Eye (tissue), 1 donor: ENCODE data around the gene NPFFR2.
A peak's percentile ranks its signal among the peaks of the same experiment; 100 is the strongest.
"Not testable (repeated sequence)": the region's sequence is repeated elsewhere in the genome, so short reads cannot be mapped to it uniquely, and the experiment has no call there.

Experiments
- DNase-seq: peaks from one replicate; pipeline ENCODE4 v3.0.0-alpha.2; 2015

Gene NPFFR2

DNA sequence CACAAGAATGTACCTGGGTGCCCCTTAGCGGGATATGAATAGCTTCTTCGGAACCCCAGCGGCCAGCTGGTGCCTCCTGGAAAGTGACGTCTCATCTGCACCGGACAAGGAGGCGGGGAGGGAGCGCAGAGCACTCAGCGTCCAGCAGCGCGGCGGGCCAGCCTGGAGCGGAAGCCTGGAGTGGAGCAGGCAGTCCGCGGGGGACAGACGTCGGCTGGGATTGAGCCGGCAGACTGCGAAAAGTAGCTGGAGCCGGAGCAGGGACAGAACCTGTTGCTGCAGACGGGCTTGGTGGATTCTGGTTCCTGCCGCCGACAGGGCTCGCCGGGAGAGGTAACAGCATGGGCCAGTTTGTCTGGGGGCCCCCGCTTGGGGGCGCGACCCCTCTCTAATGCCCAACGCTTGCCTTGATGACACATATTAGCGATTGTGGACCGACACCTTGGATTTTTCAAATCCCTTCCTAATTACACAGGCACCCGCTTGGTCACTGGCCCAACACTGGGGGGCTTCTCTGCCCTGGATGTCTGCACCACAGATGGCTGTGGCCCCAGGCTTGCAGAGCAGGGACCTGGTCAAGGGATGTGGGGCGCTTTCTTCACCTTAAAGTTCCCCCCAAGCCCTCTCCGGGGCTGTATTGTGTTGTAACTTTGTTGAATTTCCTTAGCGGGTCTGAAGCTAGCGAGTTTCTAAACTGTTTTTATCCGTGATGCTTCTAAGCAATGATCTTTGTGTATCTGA, at the start of gene NPFFR2:
Gene NPFFR2, plus strand, starts transcription at position 133 of the 741 bp plus-strand sequence. CDS start 96,592 bp downstream, outside the sequence.
- peak; percentile 74 for DNase-seq

DNA sequence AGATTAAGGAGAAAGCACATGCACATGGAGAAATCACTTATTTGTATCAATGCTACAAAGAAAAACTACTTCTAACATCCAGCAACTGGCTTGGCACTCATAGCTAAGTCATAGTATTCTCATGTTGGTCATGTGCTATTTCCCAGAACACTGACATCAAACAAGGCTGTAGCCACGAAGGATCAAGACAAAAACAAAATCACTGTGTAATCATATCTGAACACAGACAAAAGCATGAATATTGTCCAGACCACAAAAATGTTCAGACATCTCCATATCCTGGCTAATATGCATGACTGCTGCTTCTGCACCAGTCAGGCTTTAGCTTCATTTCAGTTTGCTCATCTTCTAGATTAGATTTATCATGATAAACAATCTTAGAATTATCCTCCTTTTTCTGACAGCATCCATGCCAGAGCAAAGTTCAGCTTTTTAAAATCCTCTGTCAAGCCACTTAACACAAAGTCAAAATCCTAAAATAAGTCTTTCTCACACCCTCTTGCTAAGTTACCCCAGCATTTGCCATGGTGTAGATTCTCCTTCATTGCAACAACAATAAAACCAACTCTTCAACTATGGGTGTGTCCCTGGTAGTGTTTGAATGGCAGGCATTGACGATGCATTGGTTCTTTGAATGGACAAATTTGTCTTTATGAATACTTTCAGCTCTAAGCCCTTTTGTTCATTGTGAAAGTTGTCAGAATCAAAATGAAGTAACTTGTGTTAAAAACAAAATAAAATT, 39.1 kb upstream of the NPFFR2 start:
- no peak for DNase-seq

DNA sequence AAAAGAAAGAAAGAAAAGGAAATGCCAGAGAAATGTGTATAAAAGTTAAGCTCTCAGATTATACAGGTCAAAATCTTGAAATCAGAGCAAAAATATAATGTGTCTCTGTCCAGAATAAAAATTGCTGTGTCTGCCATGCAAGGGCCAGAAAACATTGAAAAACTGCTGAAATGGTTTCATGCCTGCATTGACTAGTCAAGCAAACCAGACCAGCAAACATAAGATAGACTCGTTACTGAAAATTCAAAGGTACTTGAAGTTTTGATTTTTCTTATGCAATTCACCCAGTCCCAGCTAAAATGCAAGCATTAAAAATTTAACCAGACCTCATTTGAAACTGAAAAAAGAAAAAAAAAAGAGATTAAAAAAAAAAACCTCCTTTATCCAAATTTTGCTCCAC, 37.2 kb upstream of the NPFFR2 start:
- DNase-seq: no peak

GRCh38 chr4:71995297-71995696, 36.5 kb upstream of the NPFFR2 start:
- no peak for DNase-seq

GRCh38 chr4:72006586-72006985, 25.2 kb upstream of the NPFFR2 start:
- DNase-seq: no peak

- no peak for DNase-seq
Measured at GRCh38 chr4:72011906-72012305, 19.9 kb upstream of the NPFFR2 start.

DNA sequence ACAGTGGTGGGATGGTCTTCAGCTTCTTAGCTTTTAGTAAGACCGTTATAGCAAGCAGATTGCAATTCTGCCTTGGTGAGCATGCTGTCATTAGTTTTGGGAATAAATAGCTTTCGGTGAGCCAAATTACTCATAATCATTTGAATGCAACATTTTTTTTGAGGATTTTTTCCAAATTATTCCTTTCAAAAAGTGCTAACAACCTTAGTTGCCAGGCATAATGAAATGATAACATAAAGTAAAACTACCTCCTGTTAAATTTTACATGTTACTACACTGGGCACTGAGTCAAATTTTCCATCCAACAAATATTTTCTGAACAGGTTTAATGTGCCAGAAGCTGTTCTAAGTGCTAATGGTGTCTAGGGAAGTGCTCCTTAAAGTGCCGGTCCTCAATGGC, 15.8 kb upstream of the NPFFR2 start:
- DNase-seq: no peak

DNA sequence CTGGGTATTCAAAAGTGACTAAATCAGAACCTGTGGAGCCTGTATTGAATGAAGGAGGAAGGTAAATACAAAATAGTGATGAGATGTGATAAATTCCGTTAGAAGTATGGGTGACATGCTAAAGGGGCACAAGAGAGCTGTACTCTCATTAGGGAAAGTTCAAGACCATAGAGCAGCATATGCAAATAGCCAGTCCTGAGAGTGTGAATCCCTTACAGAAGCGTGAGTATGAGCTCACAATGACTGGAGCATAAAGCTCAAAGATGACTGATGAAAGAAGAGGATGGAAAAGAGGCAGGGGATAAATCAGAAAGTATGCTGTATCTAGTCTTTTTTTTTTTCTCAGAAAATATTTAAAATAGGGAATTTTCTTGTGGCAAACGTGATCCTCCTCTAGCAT, 12.1 kb upstream of the NPFFR2 start:
- no peak for DNase-seq

GRCh38 chr4:72022553-72022952, 9.2 kb upstream of the NPFFR2 start:
- DNase-seq: no peak

GRCh38 chr4:72055566-72055965, 23.8 kb downstream of the NPFFR2 start:
- no peak for DNase-seq

DNA sequence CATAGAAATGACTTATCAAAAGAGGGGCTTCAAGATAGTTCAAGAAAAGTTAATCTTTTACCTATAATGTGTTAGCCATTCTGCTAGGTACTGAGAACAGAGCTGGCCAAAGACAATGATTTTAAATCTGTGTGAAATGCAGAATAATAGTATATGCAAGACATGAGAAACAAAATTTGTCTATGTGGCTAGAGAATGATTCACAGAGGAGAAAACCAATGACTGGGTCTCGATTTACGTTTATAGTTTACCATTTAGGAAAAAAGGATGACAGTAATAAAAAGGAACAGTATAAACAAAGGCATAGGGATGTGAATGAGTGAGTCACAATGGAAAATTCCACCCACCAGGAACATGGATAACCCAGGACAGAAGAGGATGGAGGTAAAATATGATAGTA, 31.9 kb downstream of the NPFFR2 start:
- no peak for DNase-seq

GRCh38 chr4:72067051-72067450, 35.3 kb downstream of the NPFFR2 start:
- no peak for DNase-seq

GRCh38 chr4:72073816-72074215, 42.0 kb downstream of the NPFFR2 start:
- DNase-seq: no peak

DNA sequence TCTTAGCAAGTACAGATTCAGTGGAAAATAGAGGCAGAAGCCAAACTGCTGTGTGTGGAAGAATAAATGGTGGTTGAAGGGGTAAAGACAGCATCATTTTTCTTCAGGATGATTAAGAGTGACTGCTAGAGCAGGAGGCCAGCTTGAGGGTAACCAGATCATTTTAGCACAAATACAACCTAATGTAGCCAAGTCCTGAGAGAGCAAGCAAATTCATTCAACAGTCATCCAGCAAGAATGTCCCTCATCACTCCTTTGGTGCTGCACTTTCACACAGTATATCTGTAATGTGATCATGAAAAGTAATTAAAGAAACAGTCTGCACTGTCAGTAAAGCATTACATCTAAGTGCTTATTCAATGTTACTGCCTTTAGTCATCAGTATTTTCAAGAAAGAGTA, 44.8 kb downstream of the NPFFR2 start:
- peak; percentile 13 for DNase-seq

GRCh38 chr4:72077346-72077745, 45.5 kb downstream of the NPFFR2 start:
- DNase-seq: no peak

GRCh38 chr4:72084587-72085011, 52.8 kb downstream of the NPFFR2 start:
- DNase-seq: peak; percentile 38

GRCh38 chr4:72090606-72091005, 58.8 kb downstream of the NPFFR2 start:
- not testable (repeated sequence) for DNase-seq

GRCh38 chr4:72094059-72094797, 62.4 kb downstream of the NPFFR2 start:
- no peak for DNase-seq

DNA sequence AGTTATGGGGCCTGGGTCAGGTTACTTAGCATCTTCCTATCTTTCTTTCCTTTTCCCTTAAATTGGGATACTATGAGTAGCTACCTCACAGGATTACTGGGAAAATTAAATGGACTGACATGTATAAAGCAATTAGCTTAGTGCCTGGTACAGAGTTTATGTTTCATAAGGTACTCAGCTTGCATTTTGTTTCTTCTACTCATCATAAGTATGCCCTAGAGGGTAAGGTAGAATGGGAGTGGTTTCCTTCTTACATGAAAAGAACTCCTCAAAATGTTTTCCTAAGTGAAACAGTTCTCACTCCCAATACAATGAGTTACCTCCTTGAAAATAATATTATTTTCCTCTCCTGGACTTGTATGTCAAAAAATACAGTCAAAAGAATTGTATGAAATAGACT, 75.7 kb downstream of the NPFFR2 start:
- no peak for DNase-seq

DNA sequence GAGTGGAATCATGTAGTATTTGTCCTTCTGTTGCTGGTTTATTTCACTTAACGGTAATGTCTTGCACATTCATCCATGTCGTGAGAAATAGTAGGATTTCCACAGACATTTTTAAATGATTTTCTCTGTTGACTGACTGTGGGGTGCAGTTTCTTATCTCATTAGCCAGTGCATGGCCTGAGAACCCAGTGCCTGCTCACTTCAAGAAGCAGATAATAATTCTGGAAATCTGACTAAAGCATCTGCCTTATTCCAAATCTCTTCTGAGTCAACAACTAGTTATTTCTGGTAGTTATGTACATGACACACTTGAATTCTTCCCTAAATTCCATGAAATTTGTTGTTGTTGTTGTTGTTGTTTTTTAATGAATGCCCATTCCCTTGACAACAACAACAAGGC, 77.6 kb downstream of the NPFFR2 start:
- no peak for DNase-seq

DNA sequence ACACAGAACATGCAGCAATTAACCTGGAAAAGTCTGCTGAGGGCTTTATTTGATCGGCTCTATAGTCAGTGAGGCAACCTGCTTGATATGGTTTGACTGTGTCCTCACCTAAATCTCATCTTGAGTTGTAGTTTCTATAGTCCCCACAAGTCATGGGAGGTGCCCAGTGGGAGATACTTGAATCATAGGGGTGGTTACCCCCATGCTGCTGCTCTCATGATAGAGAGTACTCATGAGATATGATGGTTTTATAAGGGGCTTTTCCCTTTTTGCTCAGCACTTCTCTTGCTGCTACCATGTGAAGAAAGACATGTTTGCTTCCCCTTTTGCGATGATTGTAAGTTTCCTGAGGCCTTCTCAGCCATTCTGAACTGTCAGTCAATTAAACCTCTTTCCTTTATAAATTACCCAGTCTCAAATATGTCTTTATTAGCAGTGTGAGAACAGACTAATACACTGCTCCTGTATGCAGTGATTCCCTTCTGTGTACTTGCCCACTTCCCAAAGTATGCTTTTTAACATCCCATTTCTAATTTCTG, 78.2 kb downstream of the NPFFR2 start:
- DNase-seq: no peak

DNA sequence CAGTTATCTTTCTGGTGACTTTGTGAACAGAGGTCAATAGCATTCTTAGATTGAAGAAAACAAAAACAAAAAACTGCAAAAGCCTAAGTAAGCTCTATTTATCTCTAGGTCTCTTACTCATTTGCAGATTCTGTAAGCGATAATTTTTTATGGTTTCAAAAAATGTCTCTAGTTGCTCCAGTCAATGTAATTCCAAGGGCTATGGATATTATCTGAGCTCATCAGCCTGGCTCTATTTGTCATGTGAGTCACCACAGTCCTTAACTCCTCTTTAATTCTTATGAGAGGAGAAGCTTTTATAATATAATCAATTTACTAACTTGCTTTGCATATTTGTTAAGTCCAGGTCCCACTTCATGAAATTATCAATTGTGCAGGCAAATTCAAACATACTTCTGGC, 79.1 kb downstream of the NPFFR2 start:
- no peak for DNase-seq

GRCh38 chr4:72111863-72112262, 80.1 kb downstream of the NPFFR2 start:
- DNase-seq: no peak
